GM21526 (cell line): ENCODE data around the gene DAPL1.
"Not testable (repeated sequence)": the region's sequence is repeated elsewhere in the genome, so short reads cannot be mapped to it uniquely, and the experiment has no call there.

Source experiments
- ATAC-seq: cut with Tn5 transposase; IDR thresholded peaks from one replicate; pipeline ENCODE4 v1.9.1; 2021; ENCODE audit warnings: moderate library complexity; ENCODE audit not compliant: unreplicated experiment, low FRiP score

The DAPL1 gene

GRCh38 chr2:158817588-158817987, 22.5 kb downstream of the DAPL1 start:
- ATAC-seq, result no peak

GRCh38 chr2:158818511-158818910, 23.4 kb downstream of the DAPL1 start:
- no peak for ATAC-seq

- ATAC-seq, result no peak
These were observed 27.1 kb downstream of the DAPL1 start for GRCh38 chr2:158822193-158822592.

- no peak for ATAC-seq
These were observed 28.5 kb downstream of the DAPL1 start for GRCh38 chr2:158823486-158824237.

- ATAC-seq, result no peak
These were observed 29.9 kb downstream of the DAPL1 start for GRCh38 chr2:158825021-158825420.

GRCh38 chr2:158826965-158827364, 31.8 kb downstream of the DAPL1 start:
- ATAC-seq, result no peak

- ATAC-seq, result no peak
These were observed 33.5 kb downstream of the DAPL1 start for GRCh38 chr2:158828378-158829164.

GRCh38 chr2:158829167-158829566, 34.0 kb downstream of the DAPL1 start:
- ATAC-seq, result no peak

GRCh38 chr2:158830201-158830600, 35.1 kb downstream of the DAPL1 start:
- ATAC-seq, result no peak

GRCh38 chr2:158835431-158835830, 40.3 kb downstream of the DAPL1 start:
- ATAC-seq, result no peak

GRCh38 chr2:158837645-158838044, 42.5 kb downstream of the DAPL1 start:
- ATAC-seq, result no peak

- no peak for ATAC-seq
These were observed 46.7 kb downstream of the DAPL1 start for GRCh38 chr2:158841850-158842249.

- ATAC-seq, result no peak
These were observed 50.3 kb downstream of the DAPL1 start for GRCh38 chr2:158845444-158845843.

- no peak for ATAC-seq
These were observed 50.7 kb downstream of the DAPL1 start for GRCh38 chr2:158845859-158846258.

- ATAC-seq, result not testable (repeated sequence)
These were observed 52.4 kb downstream of the DAPL1 start for GRCh38 chr2:158847526-158847925.

- not testable (repeated sequence) for ATAC-seq
These were observed 53.2 kb downstream of the DAPL1 start for GRCh38 chr2:158848031-158848970.

GRCh38 chr2:158860179-158860578, 65.1 kb downstream of the DAPL1 start:
- ATAC-seq, result not testable (repeated sequence)

GRCh38 chr2:158861626-158862025, 66.5 kb downstream of the DAPL1 start:
- not testable (repeated sequence) for ATAC-seq

- ATAC-seq, result not testable (repeated sequence)
These were observed 70.4 kb downstream of the DAPL1 start for GRCh38 chr2:158865469-158865868.
